ENCODE data around the gene FGD5. TPM values are rescaled to one million over a fixed set of nuclear protein-coding genes. Genes with fewer than 3 reads are reported as not detected.
"Not testable (repeated sequence)": the region's sequence is repeated elsewhere in the genome, so short reads cannot be mapped to it uniquely, and the experiment has no call there.

Gene FGD5
- total RNA-seq, 1 experiment from 2014 or later, result not detected

GRCh38 chr3:14900881-14901873 lies 82.4 kb downstream of the FGD5 start:
- peak; percentile 16 for DNase-seq (ENCODE audit: low spot score)

- no peak for DNase-seq (ENCODE audit: low spot score)
Measured at GRCh38 chr3:14902719-14903118, 84.0 kb downstream of the FGD5 start.

GRCh38 chr3:14903501-14903900 lies 84.7 kb downstream of the FGD5 start:
- not testable (repeated sequence) for DNase-seq (ENCODE audit: low spot score)

- no peak for DNase-seq (ENCODE audit: low spot score)
Measured at GRCh38 chr3:14905055-14905657, 86.4 kb downstream of the FGD5 start.

GRCh38 chr3:14906355-14906971 lies 87.7 kb downstream of the FGD5 start:
- no peak for DNase-seq (ENCODE audit: low spot score)

- DNase-seq (ENCODE audit: low spot score), result no peak
Measured at GRCh38 chr3:14907043-14907966, 88.5 kb downstream of the FGD5 start.

- DNase-seq (ENCODE audit: low spot score), result no peak
Measured at GRCh38 chr3:14909250-14909649, 90.5 kb downstream of the FGD5 start.

GRCh38 chr3:14911651-14912050 lies 92.9 kb downstream of the FGD5 start:
- DNase-seq (ENCODE audit: low spot score), result no peak

GRCh38 chr3:14913071-14913925 lies 94.5 kb downstream of the FGD5 start:
- no peak for DNase-seq (ENCODE audit: low spot score)

- DNase-seq (ENCODE audit: low spot score), result no peak
Measured at GRCh38 chr3:14913926-14914778, 95.4 kb downstream of the FGD5 start.

GRCh38 chr3:14914779-14915117 lies 96.0 kb downstream of the FGD5 start:
- no peak for DNase-seq (ENCODE audit: low spot score)

- peak; percentile 19 for DNase-seq (ENCODE audit: low spot score)
Measured at GRCh38 chr3:14915636-14916222, 97.0 kb downstream of the FGD5 start.

- no peak for DNase-seq (ENCODE audit: low spot score)
Measured at GRCh38 chr3:14918356-14918860, 99.6 kb downstream of the FGD5 start.

GRCh38 chr3:14920536-14920935 lies 101.8 kb downstream of the FGD5 start:
- no peak for DNase-seq (ENCODE audit: low spot score)

GRCh38 chr3:14921034-14921616 lies 102.4 kb downstream of the FGD5 start:
- peak; percentile 80 for DNase-seq (ENCODE audit: low spot score)

GRCh38 chr3:14921811-14922705 lies 103.3 kb downstream of the FGD5 start:
- DNase-seq (ENCODE audit: low spot score), result peak; percentile 25

GRCh38 chr3:14922863-14923262 lies 104.1 kb downstream of the FGD5 start:
- DNase-seq (ENCODE audit: low spot score), result no peak

GRCh38 chr3:14923476-14923875 lies 104.7 kb downstream of the FGD5 start:
- no peak for DNase-seq (ENCODE audit: low spot score)

All from A172 (cell line).